HEK293 (cell line): ENCODE measurements around the gene RFXAP.

Experiments used
- ZNF311 ChIP-seq: fragments of 450-650 bp; formaldehyde crosslinking; IDR thresholded peaks from 2 replicates; pipeline ENCODE4 v1.5.1; 2017; ENCODE audit warnings: missing biosample characterization, missing genetic modification characterization, borderline replicate concordance
- ZNF660 ChIP-seq: fragments of 450-650 bp; IDR thresholded peaks from 2 replicates; pipeline ENCODE4 v1.5.1; 2018; ENCODE audit warnings: missing biosample characterization, mild to moderate bottlenecking, missing genetic modification characterization
- TF ChIP-seq, protein P1 (sequence below): fragments of 450-650 bp; formaldehyde crosslinking; IDR thresholded peaks from 2 replicates; pipeline ENCODE4 v1.5.1; 2016; ENCODE audit warnings: missing biosample characterization, missing genetic modification characterization

DNA sequence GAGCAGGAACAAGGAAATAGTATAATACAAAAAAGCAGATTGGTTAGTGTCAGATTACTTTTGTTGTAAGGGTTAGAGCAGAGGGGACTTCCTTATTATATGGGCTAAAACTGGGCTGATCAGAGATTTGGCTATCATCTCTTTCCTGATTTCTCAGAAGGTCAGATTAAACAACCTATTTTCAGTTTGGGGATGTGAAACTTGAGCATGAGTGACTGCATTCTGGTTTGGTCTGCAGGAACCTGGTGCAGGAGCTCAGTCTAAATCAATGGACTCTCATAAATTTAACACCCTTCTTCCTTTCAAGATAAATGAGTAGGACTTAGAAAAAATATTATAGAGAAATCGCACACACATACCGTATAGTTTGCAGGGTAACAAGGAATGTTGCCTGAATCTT is 12.9 kb upstream of the RFXAP start:
- TF ChIP-seq, protein P1, sequence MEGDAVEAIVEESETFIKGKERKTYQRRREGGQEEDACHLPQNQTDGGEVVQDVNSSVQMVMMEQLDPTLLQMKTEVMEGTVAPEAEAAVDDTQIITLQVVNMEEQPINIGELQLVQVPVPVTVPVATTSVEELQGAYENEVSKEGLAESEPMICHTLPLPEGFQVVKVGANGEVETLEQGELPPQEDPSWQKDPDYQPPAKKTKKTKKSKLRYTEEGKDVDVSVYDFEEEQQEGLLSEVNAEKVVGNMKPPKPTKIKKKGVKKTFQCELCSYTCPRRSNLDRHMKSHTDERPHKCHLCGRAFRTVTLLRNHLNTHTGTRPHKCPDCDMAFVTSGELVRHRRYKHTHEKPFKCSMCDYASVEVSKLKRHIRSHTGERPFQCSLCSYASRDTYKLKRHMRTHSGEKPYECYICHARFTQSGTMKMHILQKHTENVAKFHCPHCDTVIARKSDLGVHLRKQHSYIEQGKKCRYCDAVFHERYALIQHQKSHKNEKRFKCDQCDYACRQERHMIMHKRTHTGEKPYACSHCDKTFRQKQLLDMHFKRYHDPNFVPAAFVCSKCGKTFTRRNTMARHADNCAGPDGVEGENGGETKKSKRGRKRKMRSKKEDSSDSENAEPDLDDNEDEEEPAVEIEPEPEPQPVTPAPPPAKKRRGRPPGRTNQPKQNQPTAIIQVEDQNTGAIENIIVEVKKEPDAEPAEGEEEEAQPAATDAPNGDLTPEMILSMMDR (tag by site-specific recombination) = no peak
- no peak for TF ChIP-seq ZNF660 (tag by site-specific recombination)
- no peak for TF ChIP-seq ZNF311 (tag by site-specific recombination)
